ENCODE data around the gene POLD2.
A peak's percentile ranks its signal among the peaks of the same experiment; 100 is the strongest.

POLD2 gene

GRCh38 chr7:44121761-44122420 is 1.5 kb downstream of the POLD2 start:
- H3K27ac ChIP-seq: no peak overlapping the region
- peaks cover 5% of the 10 kb centered on the region; the same call in 1 of the 2 replicates for H3K36me3 ChIP-seq (ENCODE audit: insufficient read depth)
- peaks cover 22% of the 10 kb centered on the region for H3K4me1 ChIP-seq (ENCODE audit: low read depth, poor library complexity, severe bottlenecking)
- H3K9ac ChIP-seq: peak overlapping the region; percentile 77; the same call in 1 of the 2 replicates
- H3K4me3 ChIP-seq (IDR thresholded peaks at IDR 0.05; ENCODE audit: insufficient read depth, low read depth, low read length): peak overlapping the region; percentile 48
- H3K79me2 ChIP-seq (ENCODE audit: insufficient read depth, low read depth): peaks cover 31% of the 10 kb centered on the region
- no peak overlapping the region for H2AFZ ChIP-seq (ENCODE audit: low read depth)
- H3K27me3 ChIP-seq (ENCODE audit: insufficient read depth, low read depth): no peaks in the 10 kb centered on the region
- H3K4me2 ChIP-seq: peak overlapping the region; percentile 96
- H4K20me1 ChIP-seq (ENCODE audit: insufficient read depth): no peaks in the 10 kb centered on the region
- TF ChIP-seq CTCF (conservative IDR thresholded peaks at IDR 0.05; ENCODE audit: low read depth, low read length): no peak

GRCh38 chr7:44120395-44120794 is 3.0 kb downstream of the POLD2 start:
- H4K20me1 ChIP-seq (ENCODE audit: insufficient read depth): no peaks in the 10 kb centered on the region
- H3K36me3 ChIP-seq (ENCODE audit: insufficient read depth): peaks cover 5% of the 10 kb centered on the region; the same call in 1 of the 2 replicates
- H3K27ac ChIP-seq: no peak overlapping the region
- H3K79me2 ChIP-seq (ENCODE audit: insufficient read depth, low read depth): peaks cover 31% of the 10 kb centered on the region
- no peaks in the 10 kb centered on the region for H3K27me3 ChIP-seq (ENCODE audit: insufficient read depth, low read depth)
- H3K4me1 ChIP-seq (ENCODE audit: low read depth, poor library complexity, severe bottlenecking): peaks cover 22% of the 10 kb centered on the region
- H3K4me3 ChIP-seq (IDR thresholded peaks at IDR 0.05; ENCODE audit: insufficient read depth, low read depth, low read length): no peak overlapping the region
- TF ChIP-seq CTCF (conservative IDR thresholded peaks at IDR 0.05; ENCODE audit: low read depth, low read length): no peak
- H3K4me2 ChIP-seq: no peak overlapping the region
- H2AFZ ChIP-seq (ENCODE audit: low read depth): no peak overlapping the region
- H3K9ac ChIP-seq: no peak overlapping the region

DNA sequence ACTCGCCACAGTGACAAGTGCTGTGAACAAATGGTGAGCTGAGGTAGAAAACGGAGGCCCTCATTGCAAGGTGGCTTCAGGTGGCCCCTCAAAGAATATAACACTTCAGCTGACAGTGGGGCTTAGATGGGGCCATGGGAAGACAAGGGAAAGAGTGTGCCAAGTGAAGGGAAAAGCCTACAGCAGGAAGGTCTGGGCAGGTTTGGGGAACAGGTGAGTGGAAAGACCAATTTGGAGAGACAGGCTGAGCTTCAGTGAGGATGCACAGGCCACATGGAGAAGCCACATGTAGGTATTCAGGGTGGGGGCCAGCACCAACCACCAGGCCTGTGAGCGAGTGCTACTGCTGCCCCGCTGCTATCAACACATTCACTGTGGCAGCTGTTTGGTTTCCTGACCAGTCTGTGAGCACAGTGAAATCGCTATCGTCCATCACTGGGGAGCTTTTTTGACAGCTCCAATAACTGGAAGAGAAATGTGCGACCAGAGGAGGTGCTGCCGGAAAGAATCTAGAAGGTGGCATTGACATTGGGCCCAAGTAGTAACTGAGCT is 3.4 kb downstream of the POLD2 start:
- H3K9ac ChIP-seq: no peak overlapping the region

GRCh38 chr7:44117801-44118429 is 5.4 kb downstream of the POLD2 start:
- Histone ChIP-seq H3K4me1 (ENCODE audit: low read depth, poor library complexity, severe bottlenecking) (peaks cover 17% of the 10 kb centered on the region), H3K4me3 (IDR thresholded peaks at IDR 0.05; ENCODE audit: insufficient read depth, low read depth, low read length) (no peak overlapping the region), H3K79me2 (ENCODE audit: insufficient read depth, low read depth) (peaks cover 29% of the 10 kb centered on the region), H3K4me2 (no peak overlapping the region), H3K9ac (no peak overlapping the region), H2AFZ (ENCODE audit: low read depth) (no peak overlapping the region), H3K27ac (no peak overlapping the region), H4K20me1 (ENCODE audit: insufficient read depth) (no peaks in the 10 kb centered on the region), H3K36me3 (ENCODE audit: insufficient read depth) (peaks cover 5% of the 10 kb centered on the region; the same call in 1 of the 2 replicates), H3K27me3 (ENCODE audit: insufficient read depth, low read depth) (no peaks in the 10 kb centered on the region)
- TF ChIP-seq CTCF (conservative IDR thresholded peaks at IDR 0.05; ENCODE audit: low read depth, low read length): no peak

More for the DNA sequence above, 3.4 kb downstream of the POLD2 start:
- peaks cover 5% of the 10 kb centered on the region; the same call in 1 of the 2 replicates for H3K36me3 ChIP-seq (ENCODE audit: insufficient read depth)
- H3K79me2 ChIP-seq (ENCODE audit: insufficient read depth, low read depth): peaks cover 31% of the 10 kb centered on the region
- no peak overlapping the region for H3K4me3 ChIP-seq (IDR thresholded peaks at IDR 0.05; ENCODE audit: insufficient read depth, low read depth, low read length)
- no peak for TF ChIP-seq CTCF (conservative IDR thresholded peaks at IDR 0.05; ENCODE audit: low read depth, low read length)
- no peaks in the 10 kb centered on the region for H3K27me3 ChIP-seq (ENCODE audit: insufficient read depth, low read depth)
- no peak overlapping the region for H3K4me2 ChIP-seq
- no peak overlapping the region for H3K27ac ChIP-seq
- no peaks in the 10 kb centered on the region for H4K20me1 ChIP-seq (ENCODE audit: insufficient read depth)
- H2AFZ ChIP-seq (ENCODE audit: low read depth): no peak overlapping the region
- H3K4me1 ChIP-seq (ENCODE audit: low read depth, poor library complexity, severe bottlenecking): peaks cover 22% of the 10 kb centered on the region

Data from KMS-11 (cell line).